A172 (cell line): ENCODE data around the gene UBXN6. TPM values are rescaled to one million over a fixed set of nuclear protein-coding genes. Genes with fewer than 3 reads are reported as not detected.

Experiments used
- DNase-seq: peaks from one replicate; pipeline ENCODE4 v3.0.0-alpha.2; 2015; ENCODE audit warnings: low spot score
- total RNA-seq: library from RNA; depleted of rRNA; stranded (reverse); fragments of >200 nt; shearing (Covaris generic); gene quantifications from 2 replicates; pipeline ENCODE4 v1.2.3, GENCODE V29; 2014

Gene UBXN6
- total RNA-seq, 1 experiment from 2014 or later = 87.4 TPM

GRCh38 chr19:4456843-4457653 lies 546 bp downstream of the UBXN6 start:
- DNase-seq = no peak

- DNase-seq = peak; percentile 63
Measured at GRCh38 chr19:4456476-4456842, 1.1 kb downstream of the UBXN6 start.

GRCh38 chr19:4455719-4456475 lies 1.7 kb downstream of the UBXN6 start:
- peak; percentile 67 for DNase-seq

GRCh38 chr19:4454747-4455718 lies 2.6 kb downstream of the UBXN6 start:
- peak; percentile 68 for DNase-seq

- DNase-seq = no peak
Measured at GRCh38 chr19:4453232-4454179, 4.1 kb downstream of the UBXN6 start.

GRCh38 chr19:4452230-4452990 lies 5.2 kb downstream of the UBXN6 start:
- DNase-seq = no peak

- no peak for DNase-seq
Measured at GRCh38 chr19:4449639-4450028, 8.0 kb downstream of the UBXN6 start.

GRCh38 chr19:4449022-4449638 lies 8.5 kb downstream of the UBXN6 start:
- DNase-seq = no peak

- no peak for DNase-seq
Measured at GRCh38 chr19:4448147-4448985, 9.2 kb downstream of the UBXN6 start.

GRCh38 chr19:4447327-4448146 lies 10.1 kb downstream of the UBXN6 start:
- no peak for DNase-seq

GRCh38 chr19:4446704-4447200 lies 10.8 kb downstream of the UBXN6 start:
- no peak for DNase-seq

GRCh38 chr19:4445963-4446703 lies 11.5 kb downstream of the UBXN6 start:
- no peak for DNase-seq

- DNase-seq = no peak
Measured at GRCh38 chr19:4444765-4445741, 12.5 kb downstream of the UBXN6 start.

- DNase-seq = no peak
Measured at GRCh38 chr19:4443966-4444764, 13.4 kb downstream of the UBXN6 start.

- DNase-seq = no peak
Measured at GRCh38 chr19:4443188-4443587, 14.4 kb downstream of the UBXN6 start.
